ENCODE results near the gene PTGER1.
A peak's percentile ranks its signal among the peaks of the same experiment; 100 is the strongest.

DNA sequence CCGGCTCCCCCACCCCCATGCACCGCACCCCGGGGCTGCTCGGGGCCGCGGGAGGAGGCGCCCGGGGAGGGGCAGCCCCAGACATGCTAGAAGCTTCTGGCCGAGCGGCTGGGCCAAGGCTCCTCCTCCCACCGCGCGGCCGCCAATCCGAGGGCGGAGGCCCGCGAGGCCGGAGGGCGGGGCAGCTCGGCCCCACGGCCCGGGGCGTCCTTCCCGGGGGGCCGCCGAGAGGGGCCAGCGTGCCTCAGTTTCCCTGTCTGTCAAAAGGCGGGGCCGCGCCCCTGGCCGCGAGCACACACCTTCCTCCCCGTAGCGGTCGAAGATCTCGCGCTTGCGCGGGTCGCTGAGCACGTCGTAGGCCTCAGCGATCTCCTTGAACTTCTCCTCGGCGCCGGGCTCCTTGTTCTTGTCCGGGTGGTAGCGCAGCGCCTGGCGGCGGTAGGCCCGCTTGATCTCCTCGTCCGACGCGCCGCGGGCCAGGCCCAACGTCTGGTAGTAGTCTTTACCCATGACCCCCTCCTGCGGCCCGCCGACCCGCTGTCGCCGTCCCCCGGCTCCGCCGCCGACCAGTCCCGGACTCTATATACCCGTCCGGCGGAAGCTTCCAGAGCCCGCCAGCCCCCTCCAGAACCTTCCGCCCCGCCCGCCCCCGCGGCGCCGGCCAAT, 42.8 kb upstream of the PTGER1 start, which contains the start of gene DNAJB1:
- peak; percentile 10; the same call in 1 of the 2 replicates for TF ChIP-seq GATA2 (IDR thresholded peaks at IDR 0.05; ENCODE audit: low read depth, low read length)
- TF ChIP-seq GATA3 (IDR thresholded peaks at IDR 0.05; ENCODE audit: low read depth, low read length) = no peak
